Transverse colon (tissue), 3 donors: ENCODE data around the gene NCOR1.

Source experiments
- POLR2A ChIP-seq: fragments of 450-650 bp; IDR thresholded peaks from one replicate; pipeline ENCODE4 v1.6.1; 2016; ENCODE audit warnings: antibody characterized with exemption, mild to moderate bottlenecking, moderate library complexity
- POLR2AphosphoS5 ChIP-seq, 3 donors: sonication (generic); formaldehyde crosslinking; IDR thresholded peaks; one replicate each; pipeline ENCODE4 v1.6.1; 2016; ENCODE audit warnings: antibody characterized with exemption in 3 of 3

GRCh38 chr17:16129441-16130205, 85.7 kb downstream of the NCOR1 start:
- TF ChIP-seq POLR2AphosphoS5 (IDR thresholded peaks at IDR 0.05): no peak
- TF ChIP-seq POLR2A: no peak
